K562 (cell line): ENCODE results near the gene HSPB1. TPM values are rescaled to one million over a fixed set of nuclear protein-coding genes. Genes with fewer than 3 reads are reported as not detected.

Experiments
- DNMT1 ChIP-seq: fragments of 450-650 bp; IDR thresholded peaks from 2 replicates; pipeline ENCODE4 v1.6.1; 2016; ENCODE audit warnings: antibody characterized with exemption, mild to moderate bottlenecking
- GMEB1 ChIP-seq: fragments of 250-450 bp; sonication (Bioruptor Pico); IDR thresholded peaks from 2 replicates; pipeline ENCODE4 v1.4.0; 2020; ENCODE audit warnings: mild to moderate bottlenecking
- NR4A1 ChIP-seq, 2 experiments: fragments of 250-450 bp in 1 of 2; fragments of 450-650 bp in 1 of 2; sonication (Bioruptor Pico) in 1 of 2; IDR thresholded peaks; 2 replicates each; pipeline versions ENCODE4 v1.4.0 to v1.6.1; 2016 to 2020; ENCODE audit warnings: mild to moderate bottlenecking in 2 of 2, missing compliant biosample characterization in 1 of 2, missing genetic modification characterization in 1 of 2, moderate library complexity in 1 of 2
- SMAD3 ChIP-seq: fragments of 450-650 bp; formaldehyde crosslinking; conservative IDR thresholded peaks from 2 replicates; pipeline ENCODE4 v1.4.0; 2020; ENCODE audit warnings: mild to moderate bottlenecking
- TRIM28 ChIP-seq: fragments of 450-650 bp; IDR thresholded peaks from 2 replicates; pipeline ENCODE4 v1.6.1; 2017
- ZBTB40 ChIP-seq, 2 experiments: fragments of 450-650 bp in 1 of 2; sonication (generic) in 1 of 2; formaldehyde crosslinking in 1 of 2; IDR thresholded peaks; 2 replicates each; pipeline versions ENCODE4 v1.7.1 to v1.9.0; 2016 to 2022; ENCODE audit warnings: inconsistent platforms in 1 of 2, mild to moderate bottlenecking in 1 of 2, missing genetic modification reagents in 1 of 2
- ZNF217 ChIP-seq: sonication (generic); formaldehyde crosslinking; IDR thresholded peaks from 2 replicates; pipeline ENCODE4 v1.8.0; 2022; ENCODE audit warnings: mild to moderate bottlenecking, missing genetic modification reagents
- polyA plus RNA-seq, 8 experiments: library from polyadenylated mRNA; depleted of rRNA in 4 of 8; stranded (reverse) in 5 of 8; unstranded in 3 of 8; fragments of >200 nt; fragmentation: Nextera tagmentation in 2 of 8; fragmentation: Illumina TruSeq in 1 of 8; extraction: Ambion mirVana in 2 of 8; extraction: Trizol in 1 of 8; gene quantifications; 2 replicates each; pipeline versions ENCODE4 v1.2.1 to v1.2.3, GENCODE V29; 2011 to 2014; ENCODE audit warnings: inconsistent platforms in 1 of 8, missing spikeins in 1 of 8
- total RNA-seq, 7 experiments: library from RNA; depleted of rRNA in 6 of 7; stranded (reverse); fragments of >200 nt in 6 of 7; fragmentation: Illumina TruSeq in 2 of 7; extraction: Trizol in 2 of 7; gene quantifications; 2 replicates each; pipeline versions ENCODE4 v1.2.1 to v1.2.3, GENCODE V29; 2011 to 2021; ENCODE audit warnings: low replicate concordance in 1 of 7
- TF ChIP-seq, protein P1 (sequence below): fragments of 250-450 bp; sonication (Bioruptor Pico); IDR thresholded peaks from 2 replicates; pipeline ENCODE4 v1.8.0; 2022; ENCODE audit warnings: inconsistent platforms
- TF ChIP-seq, protein P2 (sequence below): sonication (generic); formaldehyde crosslinking; IDR thresholded peaks from 2 replicates; pipeline ENCODE4 v1.8.0; 2022; ENCODE audit warnings: mild to moderate bottlenecking, missing genetic modification reagents, borderline replicate concordance

The HSPB1 gene
- total and polyA plus RNA-seq, 9 of the 15 experiments (the other 6 are each of a cell fraction or from before 2014, with no cell fraction given), result 27.1 to 522 (median 138) TPM

GRCh38 chr7:76286842-76287403 is 15.6 kb upstream of the HSPB1 start (continued):
- TF ChIP-seq ZBTB40 (IDR thresholded peaks at IDR 0.05) (no peak), ZBTB40 (CRISPR knock-in tag; IDR thresholded peaks at IDR 0.05) (no peak), ZNF217 (no peak), SMAD3 (CRISPR knock-in tag) (no peak), GMEB1 (CRISPR knock-in tag) (no peak), NR4A1 (CRISPR knock-in tag; IDR thresholded peaks at IDR 0.05) (no peak), NR4A1 (tag; IDR thresholded peaks at IDR 0.05) (no peak), DNMT1 (no peak), TRIM28 (no peak)
- TF ChIP-seq, protein P1, sequence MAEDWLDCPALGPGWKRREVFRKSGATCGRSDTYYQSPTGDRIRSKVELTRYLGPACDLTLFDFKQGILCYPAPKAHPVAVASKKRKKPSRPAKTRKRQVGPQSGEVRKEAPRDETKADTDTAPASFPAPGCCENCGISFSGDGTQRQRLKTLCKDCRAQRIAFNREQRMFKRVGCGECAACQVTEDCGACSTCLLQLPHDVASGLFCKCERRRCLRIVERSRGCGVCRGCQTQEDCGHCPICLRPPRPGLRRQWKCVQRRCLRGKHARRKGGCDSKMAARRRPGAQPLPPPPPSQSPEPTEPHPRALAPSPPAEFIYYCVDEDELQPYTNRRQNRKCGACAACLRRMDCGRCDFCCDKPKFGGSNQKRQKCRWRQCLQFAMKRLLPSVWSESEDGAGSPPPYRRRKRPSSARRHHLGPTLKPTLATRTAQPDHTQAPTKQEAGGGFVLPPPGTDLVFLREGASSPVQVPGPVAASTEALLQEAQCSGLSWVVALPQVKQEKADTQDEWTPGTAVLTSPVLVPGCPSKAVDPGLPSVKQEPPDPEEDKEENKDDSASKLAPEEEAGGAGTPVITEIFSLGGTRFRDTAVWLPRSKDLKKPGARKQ (CRISPR knock-in tag), result no peak
- TF ChIP-seq, protein P2, sequence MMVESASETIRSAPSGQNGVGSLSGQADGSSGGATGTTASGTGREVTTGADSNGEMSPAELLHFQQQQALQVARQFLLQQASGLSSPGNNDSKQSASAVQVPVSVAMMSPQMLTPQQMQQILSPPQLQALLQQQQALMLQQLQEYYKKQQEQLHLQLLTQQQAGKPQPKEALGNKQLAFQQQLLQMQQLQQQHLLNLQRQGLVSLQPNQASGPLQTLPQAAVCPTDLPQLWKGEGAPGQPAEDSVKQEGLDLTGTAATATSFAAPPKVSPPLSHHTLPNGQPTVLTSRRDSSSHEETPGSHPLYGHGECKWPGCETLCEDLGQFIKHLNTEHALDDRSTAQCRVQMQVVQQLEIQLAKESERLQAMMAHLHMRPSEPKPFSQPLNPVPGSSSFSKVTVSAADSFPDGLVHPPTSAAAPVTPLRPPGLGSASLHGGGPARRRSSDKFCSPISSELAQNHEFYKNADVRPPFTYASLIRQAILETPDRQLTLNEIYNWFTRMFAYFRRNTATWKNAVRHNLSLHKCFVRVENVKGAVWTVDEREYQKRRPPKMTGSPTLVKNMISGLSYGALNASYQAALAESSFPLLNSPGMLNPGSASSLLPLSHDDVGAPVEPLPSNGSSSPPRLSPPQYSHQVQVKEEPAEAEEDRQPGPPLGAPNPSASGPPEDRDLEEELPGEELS, result no peak
